NT2/D1 (cell line): ENCODE data around the gene PNPLA6.

Source experiments
- YY1 ChIP-seq: IDR thresholded peaks from 2 replicates; pipeline ENCODE4 v1.6.1; 2011; ENCODE audit not compliant: insufficient read length, insufficient read depth
- ZNF274 ChIP-seq: IDR thresholded peaks from 2 replicates; pipeline ENCODE4 v1.6.1; 2011; ENCODE audit warnings: mild to moderate bottlenecking, low read depth, low read length

DNA sequence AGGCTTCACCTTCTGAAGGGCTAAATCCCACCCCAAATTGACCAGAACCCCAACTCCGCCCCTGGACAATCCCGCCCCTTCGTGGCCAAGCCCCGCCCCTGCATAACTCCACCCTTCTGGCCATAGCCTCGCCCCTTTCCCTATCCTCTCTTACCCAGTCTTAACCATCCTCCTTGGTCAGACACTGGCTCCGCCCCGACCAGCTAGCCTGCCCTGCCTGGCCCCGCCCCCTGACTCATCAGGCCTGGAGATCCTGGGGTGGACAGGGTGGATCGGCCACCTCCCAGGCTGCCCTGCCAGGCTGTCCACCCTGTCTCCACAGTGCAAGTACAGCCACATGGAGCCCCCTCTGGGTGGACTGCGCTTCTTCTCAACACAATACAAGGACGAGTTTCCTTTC, 27.6 kb upstream of the PNPLA6 start:
- no peak for TF ChIP-seq YY1
- TF ChIP-seq ZNF274, result no peak
